HG03575 (cell line): ENCODE results near the gene RESP18.
A peak's percentile ranks its signal among the peaks of the same experiment; 100 is the strongest.
"Not testable (repeated sequence)": the region's sequence is repeated elsewhere in the genome, so short reads cannot be mapped to it uniquely, and the experiment has no call there.

Experiments used
- ATAC-seq: cut with Tn5 transposase; IDR thresholded peaks from one replicate; pipeline ENCODE4 v1.9.1; 2021; ENCODE audit not compliant: unreplicated experiment, insufficient number of reproducible peaks, low FRiP score; ENCODE audit errors: extremely low read depth

The RESP18 gene

GRCh38 chr2:219296142-219296541 is 36.4 kb downstream of the RESP18 start:
- no peak for ATAC-seq

- ATAC-seq, result peak; percentile 67
Observed at GRCh38 chr2:219294356-219295351, 37.9 kb downstream of the RESP18 start.

- no peak for ATAC-seq
Observed at GRCh38 chr2:219293736-219294231, 38.8 kb downstream of the RESP18 start.

GRCh38 chr2:219292616-219293015 is 39.9 kb downstream of the RESP18 start:
- ATAC-seq, result no peak

- no peak for ATAC-seq
Observed at GRCh38 chr2:219291910-219292490, 40.5 kb downstream of the RESP18 start.

- no peak for ATAC-seq
Observed at GRCh38 chr2:219291394-219291793, 41.1 kb downstream of the RESP18 start.

GRCh38 chr2:219290381-219291171 is 42.0 kb downstream of the RESP18 start:
- no peak for ATAC-seq

- no peak for ATAC-seq
Observed at GRCh38 chr2:219289537-219290361, 42.8 kb downstream of the RESP18 start.

GRCh38 chr2:219289195-219289536 is 43.4 kb downstream of the RESP18 start:
- ATAC-seq, result no peak

GRCh38 chr2:219287580-219288265 is 44.8 kb downstream of the RESP18 start:
- no peak for ATAC-seq

GRCh38 chr2:219287116-219287440 is 45.5 kb downstream of the RESP18 start:
- ATAC-seq, result not testable (repeated sequence)

- no peak for ATAC-seq
Observed at GRCh38 chr2:219286436-219287115, 46.0 kb downstream of the RESP18 start.

GRCh38 chr2:219285894-219286425 is 46.6 kb downstream of the RESP18 start:
- no peak for ATAC-seq

- ATAC-seq, result no peak
Observed at GRCh38 chr2:219285373-219285735, 47.2 kb downstream of the RESP18 start.

- no peak for ATAC-seq
Observed at GRCh38 chr2:219284501-219285372, 47.8 kb downstream of the RESP18 start.

- ATAC-seq, result no peak
Observed at GRCh38 chr2:219282943-219283581, 49.5 kb downstream of the RESP18 start.
